Renal cortex interstitium (tissue), 15 donors: Measurements from ENCODE around the gene FJX1. TPM values are rescaled to one million over a fixed set of nuclear protein-coding genes. Genes with fewer than 3 reads are reported as not detected.

Source experiments
- DNase-seq, 11 donors: peaks; one replicate each; pipeline ENCODE4 v3.0.0-alpha.2; 2013; ENCODE audit warnings: low read depth in 9 of 11, low spot score in 4 of 11; ENCODE audit errors: extremely low read depth in 1 of 11
- long read RNA-seq, 16 experiments: transcript quantifications; one replicate each; lab custom pipeline, GENCODE V29; 2026
- polyA plus RNA-seq, 3 donors: library from polyadenylated mRNA; unstranded; fragments of 120-200 nt; gene quantifications; one replicate each; pipeline ENCODE4 v1.2.1, GENCODE V29; 2013; ENCODE audit not compliant: insufficient read length in 3 of 3

Gene FJX1, protein sequence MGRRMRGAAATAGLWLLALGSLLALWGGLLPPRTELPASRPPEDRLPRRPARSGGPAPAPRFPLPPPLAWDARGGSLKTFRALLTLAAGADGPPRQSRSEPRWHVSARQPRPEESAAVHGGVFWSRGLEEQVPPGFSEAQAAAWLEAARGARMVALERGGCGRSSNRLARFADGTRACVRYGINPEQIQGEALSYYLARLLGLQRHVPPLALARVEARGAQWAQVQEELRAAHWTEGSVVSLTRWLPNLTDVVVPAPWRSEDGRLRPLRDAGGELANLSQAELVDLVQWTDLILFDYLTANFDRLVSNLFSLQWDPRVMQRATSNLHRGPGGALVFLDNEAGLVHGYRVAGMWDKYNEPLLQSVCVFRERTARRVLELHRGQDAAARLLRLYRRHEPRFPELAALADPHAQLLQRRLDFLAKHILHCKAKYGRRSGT
- 10 to 100 TPM; 17.5 to 22.0 (median 17.9) TPM for polyA plus RNA-seq
- long read RNA-seq, donor 1, transcript FJX1-201 (1 exons, 2,450 nt) = major isoform, 16 of 16 reads
- long read RNA-seq, donor 1, partial matches to known transcripts = 0 of 16 reads
- long read RNA-seq, donor 1, other reads (novel, unspliced or antisense) = 0 of 16 reads
- long read RNA-seq, donor 2, transcript FJX1-201 (1 exons, 2,450 nt) = major isoform, 21 of 21 reads
- long read RNA-seq, donor 2, partial matches to known transcripts = 0 of 21 reads
- long read RNA-seq, donor 2, other reads (novel, unspliced or antisense) = 0 of 21 reads
- long read RNA-seq, donor 3, transcript FJX1-201 (1 exons, 2,450 nt) = major isoform, 24 of 24 reads
- long read RNA-seq, donor 3, partial matches to known transcripts = 0 of 24 reads
- long read RNA-seq, donor 3, other reads (novel, unspliced or antisense) = 0 of 24 reads
- long read RNA-seq, donor 4, transcript FJX1-201 (1 exons, 2,450 nt) = major isoform, 21 of 21 reads
- long read RNA-seq, donor 4, partial matches to known transcripts = 0 of 21 reads
- long read RNA-seq, donor 4, other reads (novel, unspliced or antisense) = 0 of 21 reads
- long read RNA-seq, donor 5 = 0 reads
- long read RNA-seq, donor 6, transcript FJX1-201 (1 exons, 2,450 nt) = major isoform, 19 of 19 reads
- long read RNA-seq, donor 6, partial matches to known transcripts = 0 of 19 reads
- long read RNA-seq, donor 6, other reads (novel, unspliced or antisense) = 0 of 19 reads
- long read RNA-seq, donor 7, transcript FJX1-201 (1 exons, 2,450 nt) = major isoform, 25 of 25 reads
- long read RNA-seq, donor 7, partial matches to known transcripts = 0 of 25 reads
- long read RNA-seq, donor 7, other reads (novel, unspliced or antisense) = 0 of 25 reads
- long read RNA-seq, donor 8, transcript FJX1-201 (1 exons, 2,450 nt) = major isoform, 38 of 38 reads
- long read RNA-seq, donor 8, partial matches to known transcripts = 0 of 38 reads
- long read RNA-seq, donor 8, other reads (novel, unspliced or antisense) = 0 of 38 reads
- long read RNA-seq, donor 9, transcript FJX1-201 (1 exons, 2,450 nt) = major isoform, 16 of 16 reads
- long read RNA-seq, donor 9, partial matches to known transcripts = 0 of 16 reads
- long read RNA-seq, donor 9, other reads (novel, unspliced or antisense) = 0 of 16 reads
- long read RNA-seq, donor 10, transcript FJX1-201 (1 exons, 2,450 nt) = major isoform, 23 of 23 reads
- long read RNA-seq, donor 10, partial matches to known transcripts = 0 of 23 reads
- long read RNA-seq, donor 10, other reads (novel, unspliced or antisense) = 0 of 23 reads
- long read RNA-seq, donor 11, transcript FJX1-201 (1 exons, 2,450 nt) = major isoform, 12 of 12 reads
- long read RNA-seq, donor 11, partial matches to known transcripts = 0 of 12 reads
- long read RNA-seq, donor 11, other reads (novel, unspliced or antisense) = 0 of 12 reads
- long read RNA-seq, donor 12, transcript FJX1-201 (1 exons, 2,450 nt) = major isoform, 8 of 8 reads
- long read RNA-seq, donor 12, partial matches to known transcripts = 0 of 8 reads
- long read RNA-seq, donor 12, other reads (novel, unspliced or antisense) = 0 of 8 reads
- long read RNA-seq, donor 13 = 0 reads
- long read RNA-seq, donor 14, transcript FJX1-201 (1 exons, 2,450 nt) = major isoform, 18 of 18 reads
- long read RNA-seq, donor 14, partial matches to known transcripts = 0 of 18 reads
- long read RNA-seq, donor 14, other reads (novel, unspliced or antisense) = 0 of 18 reads
- long read RNA-seq, donor 15, transcript FJX1-201 (1 exons, 2,450 nt) = major isoform, 16 of 16 reads
- long read RNA-seq, donor 15, partial matches to known transcripts = 0 of 16 reads
- long read RNA-seq, donor 15, other reads (novel, unspliced or antisense) = 0 of 16 reads
- long read RNA-seq, donor 16, transcript FJX1-201 (1 exons, 2,450 nt) = major isoform, 41 of 41 reads
- long read RNA-seq, donor 16, partial matches to known transcripts = 0 of 41 reads
- long read RNA-seq, donor 16, other reads (novel, unspliced or antisense) = 0 of 41 reads

DNA sequence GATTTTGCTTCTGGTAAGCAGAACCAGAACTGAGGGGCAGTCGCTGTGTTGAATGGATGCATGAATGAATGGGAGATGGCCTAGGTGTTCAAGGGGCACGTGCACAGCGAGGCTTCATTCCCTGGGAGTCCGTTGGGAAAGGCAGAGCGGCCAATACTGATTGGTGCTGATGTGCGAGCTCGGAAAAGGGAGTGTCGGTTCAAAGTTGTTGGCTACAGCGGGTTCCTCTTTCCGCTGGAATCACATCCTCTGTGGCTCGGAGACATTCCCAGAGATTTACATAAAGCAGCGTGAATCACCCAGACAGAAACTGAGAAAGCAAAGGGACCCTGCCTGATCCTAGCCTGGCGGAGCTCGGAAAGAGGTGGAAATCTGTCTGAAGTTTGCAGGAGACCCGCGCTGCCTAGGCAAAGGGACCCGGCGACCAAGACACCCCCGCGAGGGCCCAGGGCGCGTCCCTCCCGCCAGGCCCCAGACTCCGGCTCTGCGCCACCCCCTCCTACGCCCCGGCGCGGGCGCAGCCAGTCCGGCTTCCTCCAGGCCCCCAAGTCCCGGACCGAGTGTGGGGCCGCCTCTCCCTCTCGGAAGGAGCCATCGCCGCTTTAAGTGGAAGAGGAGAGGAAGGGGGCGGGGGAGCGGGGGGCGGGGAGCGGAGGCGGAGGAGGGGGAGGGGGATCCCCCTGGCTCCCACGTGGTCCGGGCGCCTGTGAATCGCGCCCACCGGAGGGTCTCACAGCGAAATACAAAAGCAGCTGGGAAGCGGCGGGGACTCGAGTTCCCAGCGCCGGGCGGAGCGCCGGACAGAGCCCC is at the start of gene FJX1:
Gene FJX1, plus strand, starts transcription at position 774 of the 810 bp plus-strand sequence. CDS start 177 bp downstream, outside the sequence.
- DNase-seq = peak in 8 of 11 donors; percentile 53 to 79 (median 72)

DNA sequence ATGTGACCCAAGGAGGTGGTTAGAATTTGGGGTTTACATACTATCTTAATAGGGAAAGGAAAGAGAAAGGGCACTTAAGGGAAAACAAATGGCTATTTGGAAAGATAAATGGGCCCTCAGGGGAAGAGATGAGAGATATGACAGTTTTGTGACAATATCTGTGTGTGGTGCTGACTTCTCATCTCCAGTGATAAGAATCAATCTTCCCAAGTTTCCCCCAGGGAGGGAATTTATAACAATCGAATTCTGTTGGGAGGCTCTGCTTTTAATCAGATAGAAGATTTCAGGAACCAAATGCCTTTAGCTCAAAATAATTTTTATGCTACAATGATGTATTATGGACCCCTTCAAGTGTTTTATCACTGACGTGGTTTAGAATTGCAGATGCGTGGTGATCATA is 46.6 kb upstream of the FJX1 start:
- DNase-seq = no peak

DNA sequence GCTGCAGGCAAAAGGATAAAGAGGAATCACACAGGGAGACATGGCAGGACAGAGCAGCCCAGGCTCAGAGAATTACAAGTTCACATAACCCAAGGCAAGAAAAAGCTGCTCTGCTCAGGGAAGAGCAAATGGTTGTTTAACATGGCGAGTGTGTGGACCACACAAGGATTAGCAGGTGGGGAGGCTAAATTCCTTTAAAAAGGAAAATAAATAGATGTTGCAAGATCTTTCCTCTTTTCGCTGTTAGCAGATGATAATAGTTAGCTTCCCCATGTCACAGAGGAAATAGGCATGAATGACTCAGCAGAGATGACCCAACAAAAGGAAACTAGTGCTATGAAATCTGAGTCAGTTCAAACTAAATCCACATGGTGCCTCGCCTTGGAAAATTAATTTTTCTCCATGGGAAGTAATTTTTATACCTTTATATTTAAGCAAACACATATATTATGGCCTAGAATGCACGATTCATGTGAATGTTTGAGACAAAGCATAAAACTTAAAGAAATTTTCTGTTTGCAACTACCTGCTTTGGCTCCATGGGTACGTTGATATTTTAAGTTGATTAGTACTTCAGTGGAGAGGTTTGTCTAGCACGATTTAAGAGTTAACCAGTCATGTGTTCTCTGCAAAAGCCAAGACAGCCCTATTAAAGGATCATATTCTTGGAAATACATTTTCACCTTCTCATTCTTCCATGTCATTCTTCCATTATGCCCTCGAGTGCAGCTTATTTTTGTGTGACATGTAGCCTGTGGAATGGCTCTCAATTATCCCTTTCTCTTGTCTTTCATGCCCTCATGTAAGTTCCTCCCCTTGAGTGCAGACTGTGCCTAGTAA is 38.5 kb upstream of the FJX1 start:
- no peak for DNase-seq

DNA sequence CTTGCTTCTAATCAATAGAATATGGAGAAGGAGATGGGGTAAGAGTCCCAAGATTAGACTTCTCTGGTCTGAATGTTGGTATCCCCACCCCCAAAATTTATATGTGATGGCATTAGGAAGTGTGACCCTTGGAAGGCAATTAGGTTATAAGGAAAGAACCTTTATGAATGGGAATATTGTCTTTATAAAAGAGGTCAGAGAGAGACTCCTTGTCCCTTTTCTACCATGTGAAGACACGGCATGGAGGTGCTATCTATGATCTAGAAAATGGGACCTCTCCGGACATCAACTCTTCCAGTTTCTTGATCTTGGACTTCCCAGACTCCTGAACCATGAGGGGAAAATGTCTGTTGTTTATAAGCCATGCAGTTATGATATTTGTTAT is 37.9 kb upstream of the FJX1 start:
- DNase-seq = no peak

DNA sequence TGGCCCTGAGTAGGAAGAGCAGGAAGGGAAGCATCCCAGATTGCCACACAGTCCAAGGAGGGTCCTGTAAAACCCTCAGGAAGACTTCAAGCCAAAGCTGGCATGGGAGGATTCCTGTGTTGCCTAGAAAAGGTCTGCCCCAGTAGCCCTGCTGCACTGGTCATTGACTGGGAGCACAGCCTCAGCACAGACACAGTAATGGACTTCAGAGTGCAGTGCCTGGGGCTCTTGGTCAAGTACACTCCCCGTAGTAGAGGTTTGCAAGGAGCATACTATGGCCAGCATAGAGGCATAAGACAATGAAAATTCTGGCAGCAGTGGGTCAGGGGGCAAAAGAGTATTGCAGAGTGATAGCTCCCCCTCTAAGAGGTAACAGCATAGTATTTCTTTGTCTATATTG is 36.2 kb upstream of the FJX1 start:
- no peak for DNase-seq

DNA sequence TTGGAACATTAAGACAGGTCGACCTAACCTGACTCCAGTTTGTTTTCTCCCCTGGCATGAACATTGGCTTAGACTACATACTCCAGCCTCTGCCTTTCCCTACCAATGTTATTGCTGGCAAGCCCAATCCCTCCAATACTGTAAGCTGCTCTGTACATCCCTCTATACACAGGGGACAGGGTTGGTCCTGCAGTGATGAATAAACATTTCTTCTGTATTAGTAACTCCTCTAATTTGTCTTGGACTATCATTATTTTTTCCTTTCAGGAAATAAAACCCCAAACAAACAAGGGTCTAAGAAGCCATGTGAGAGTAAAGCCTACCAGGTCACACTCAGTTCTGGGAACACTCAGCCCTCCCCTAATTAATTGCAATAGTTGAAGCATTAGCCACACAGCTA is 35.1 kb upstream of the FJX1 start:
- DNase-seq = no peak

DNA sequence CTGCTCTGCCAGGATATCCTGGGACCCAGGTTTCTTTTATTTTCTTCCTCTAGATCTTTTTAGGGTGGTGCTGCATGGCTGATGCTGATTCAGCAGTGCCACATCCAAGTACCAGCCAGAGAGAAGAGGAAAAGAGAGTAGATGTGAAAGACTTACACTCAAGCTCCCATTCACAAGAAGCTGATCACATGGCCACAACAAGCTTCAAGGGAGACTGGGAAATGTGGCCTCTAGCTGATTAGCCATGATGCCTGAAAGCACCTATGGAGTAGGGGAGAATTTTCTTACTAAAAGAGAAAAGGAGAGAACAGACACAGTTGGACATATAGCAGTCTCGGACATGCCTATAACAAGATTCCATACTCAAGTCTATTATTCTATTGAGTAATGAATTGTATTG is 34.4 kb upstream of the FJX1 start:
- no peak for DNase-seq

DNA sequence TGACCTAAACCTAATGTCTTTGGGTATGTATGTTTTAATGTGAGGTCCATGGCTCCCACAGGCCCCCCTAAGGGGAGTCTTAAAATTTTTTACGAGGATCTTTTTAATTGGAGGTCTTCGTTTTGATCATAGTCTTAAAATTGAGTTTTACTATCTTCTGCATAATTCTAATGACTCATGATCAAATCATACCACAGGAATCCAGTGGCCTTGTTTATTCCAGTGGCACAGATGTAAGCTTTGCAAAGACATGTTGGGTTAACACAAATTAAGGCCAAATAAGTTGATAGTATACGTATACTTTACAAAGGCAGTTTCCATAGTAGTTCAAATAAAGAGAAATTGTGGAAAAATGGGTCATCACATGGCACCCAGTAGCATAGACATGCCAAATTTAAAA is 33.9 kb upstream of the FJX1 start:
- no peak for DNase-seq

DNA sequence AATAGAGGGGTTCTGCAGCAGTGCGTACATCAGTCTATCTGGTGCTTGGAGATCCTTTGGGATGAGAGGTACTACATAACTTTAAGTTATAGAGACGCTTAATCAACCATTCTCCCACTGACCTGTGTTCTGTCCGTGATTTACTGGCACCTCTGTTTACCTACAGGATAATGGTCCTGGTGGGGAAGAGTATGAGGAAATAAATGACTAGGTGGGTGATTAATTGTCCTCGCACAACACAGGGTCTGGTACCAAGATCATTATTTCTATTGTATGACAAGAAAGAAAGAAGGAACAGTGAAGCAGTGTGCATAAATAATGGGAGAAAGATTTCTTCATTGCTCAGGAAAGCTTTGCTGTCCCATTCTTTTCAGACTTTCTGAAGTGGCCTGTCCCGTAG is 32.8 kb upstream of the FJX1 start:
- no peak for DNase-seq

DNA sequence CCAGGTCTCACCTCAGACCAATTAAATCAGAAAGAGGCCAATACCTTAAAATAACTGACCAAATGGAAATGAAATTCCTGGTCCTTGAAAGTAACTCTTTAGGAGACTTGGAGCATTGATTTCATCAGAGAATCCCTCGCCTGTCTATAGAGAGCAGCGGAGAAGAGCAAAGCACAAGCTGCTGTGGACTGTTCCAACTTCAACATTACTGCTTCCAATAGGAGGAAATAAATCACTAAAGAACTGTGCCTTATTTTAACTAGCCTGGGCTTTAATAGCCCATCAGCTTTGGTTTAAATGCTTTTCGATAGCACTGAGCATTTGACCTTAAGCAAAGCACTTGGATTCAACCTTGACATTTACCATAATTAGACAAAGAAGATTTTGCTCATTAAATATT is 32.0 kb upstream of the FJX1 start:
- no peak for DNase-seq

DNA sequence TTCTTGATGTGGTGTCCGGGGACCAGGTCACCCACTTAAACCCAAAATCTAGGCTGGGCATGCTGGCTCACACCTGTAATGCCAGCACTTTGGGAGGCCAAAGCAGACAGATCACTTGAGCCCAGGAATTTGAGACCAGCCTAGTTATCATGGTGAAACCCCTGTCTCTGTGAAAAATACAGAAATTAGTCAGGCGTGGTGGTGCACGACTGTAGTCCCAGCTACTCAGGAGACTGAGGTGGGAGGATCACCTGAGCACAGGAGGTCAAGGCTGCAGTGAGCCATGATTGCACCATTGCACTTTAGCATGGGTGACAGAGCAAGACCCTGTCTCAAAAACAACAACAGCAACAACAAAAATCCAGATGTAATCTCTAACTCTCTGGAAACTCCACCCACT is 30.3 kb upstream of the FJX1 start:
- DNase-seq = no peak

DNA sequence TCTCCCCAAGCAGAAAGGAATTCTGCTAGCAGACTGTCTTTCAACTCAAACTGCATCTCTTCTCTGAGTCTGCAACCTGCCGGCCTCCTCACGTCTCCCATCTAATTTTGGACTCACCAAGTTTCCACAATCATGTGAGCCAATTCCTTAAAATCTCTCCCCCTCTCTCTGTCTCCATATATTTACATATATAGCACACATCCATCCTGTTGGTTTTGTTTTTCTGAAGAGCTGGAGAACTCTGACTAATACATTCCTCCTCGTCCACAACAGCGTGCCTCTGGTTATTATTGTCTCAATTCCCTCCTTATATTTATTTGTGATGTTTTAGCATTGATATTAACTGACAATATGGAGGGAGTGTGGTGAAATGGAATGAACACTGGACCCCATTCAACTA is 29.6 kb upstream of the FJX1 start:
- no peak for DNase-seq

DNA sequence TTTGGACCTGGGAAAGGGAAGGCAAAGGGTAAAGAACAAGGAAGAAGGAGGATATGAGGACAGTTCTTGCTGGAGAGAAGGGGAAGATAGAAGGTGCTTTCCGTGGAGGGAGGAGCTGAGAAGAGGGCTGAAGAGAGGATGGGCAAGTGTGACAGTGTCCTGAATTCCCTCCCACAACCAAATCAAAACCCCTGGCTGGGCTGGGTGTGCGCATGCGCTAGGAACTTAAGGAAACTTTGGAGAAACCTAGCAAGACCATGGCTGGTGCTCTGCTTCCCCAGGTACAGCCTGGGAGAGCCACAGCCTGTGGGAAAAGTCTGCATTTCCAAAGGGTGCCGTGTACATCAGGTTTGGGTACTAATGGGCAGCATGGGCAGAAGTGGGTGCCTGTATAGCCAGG is 29.0 kb upstream of the FJX1 start:
- DNase-seq = no peak

DNA sequence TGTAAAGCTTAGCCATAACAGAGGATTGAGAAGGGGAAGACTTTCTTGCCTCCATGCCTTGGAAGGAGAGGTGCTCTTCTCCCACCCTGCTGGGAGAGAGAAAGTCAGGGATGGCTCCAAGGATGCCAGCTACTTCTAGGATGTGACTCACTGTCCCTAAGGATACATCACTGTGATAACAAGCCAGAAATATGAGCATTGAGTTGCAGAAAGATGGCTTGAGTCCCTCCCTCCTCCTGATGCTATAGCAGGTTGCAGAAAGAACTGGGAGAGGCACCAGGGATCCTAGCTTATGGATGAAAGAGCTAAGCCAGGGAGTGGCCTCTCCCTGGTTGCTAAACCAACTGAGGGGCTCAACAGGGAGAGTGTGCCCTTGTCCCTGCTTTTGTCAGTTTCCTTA is 27.8 kb upstream of the FJX1 start:
- DNase-seq = no peak

DNA sequence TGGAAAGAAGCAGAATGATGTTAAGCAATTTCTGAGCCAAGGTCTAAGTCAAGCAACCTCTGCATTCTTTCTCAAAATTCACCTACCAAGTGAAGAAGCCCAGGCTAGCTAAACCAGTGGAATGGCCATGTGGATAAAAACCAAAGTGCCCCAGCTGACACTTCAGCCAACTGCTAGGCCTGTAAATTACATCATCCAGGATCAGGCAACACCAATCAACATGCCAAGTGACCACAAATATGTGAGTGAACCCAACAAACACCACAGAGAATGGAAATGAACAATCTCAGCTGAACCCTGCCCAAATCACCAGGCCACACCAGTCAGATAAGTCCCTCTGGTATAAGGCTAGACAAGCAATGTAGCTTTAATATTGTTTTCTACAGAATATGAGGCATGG is 25.1 kb upstream of the FJX1 start:
- no peak for DNase-seq
